A673 (cell line): ENCODE measurements around the gene VPS8.

Source experiments
- CTCF ChIP-seq: fragments of 300-800, 200-600 bp; sonication (generic); conservative IDR thresholded peaks from 2 replicates; pipeline ENCODE4 v1.5.1; 2017; ENCODE audit warnings: low read depth, mild to moderate bottlenecking, antibody characterized with exemption, low read length, moderate library complexity, mixed read lengths
- EZH2 ChIP-seq: fragments of 200-600 bp; sonication (generic); IDR thresholded peaks from 2 replicates; pipeline ENCODE4 v1.6.1; 2017; ENCODE audit warnings: borderline replicate concordance, low read depth, mild to moderate bottlenecking, mixed read lengths, antibody characterized with exemption, low read length; ENCODE audit not compliant: poor library complexity, severe bottlenecking

GRCh38 chr3:184986366-184986889 is 174.5 kb downstream of the VPS8 start:
- TF ChIP-seq CTCF: no peak
- TF ChIP-seq EZH2: no peak
